A673 (cell line): ENCODE data around the gene TMEM178B. TPM values are rescaled to one million over a fixed set of nuclear protein-coding genes. Genes with fewer than 3 reads are reported as not detected.

Experiments used
- BruUV-seq: library from RNA; stranded (reverse); fragments of 400-500 nt; replicated peaks from 2 replicates; lab custom pipeline; 2021; lab: Mats Ljungman, UMichigan
- CTCF ChIA-PET: fragments of 300-600 bp; sonication (Branson Sonifier 250); formaldehyde crosslinking; loops from one replicate; lab custom pipeline; 2022; ENCODE audit warnings: antibody characterized with exemption; lab: Charles Lee
- POLR2A ChIA-PET: fragments of 300-600 bp; sonication (Branson Sonifier 250); formaldehyde crosslinking; loops from one replicate; lab custom pipeline; 2022; ENCODE audit warnings: antibody characterized with exemption; ENCODE audit not compliant: low non-redundant PET; lab: Charles Lee
- DNase-seq: peaks from one replicate; pipeline ENCODE4 v3.0.0-alpha.2; 2015; ENCODE audit warnings: low spot score
- H3K27ac ChIP-seq: fragments of 200-600 bp; sonication (generic); 2 replicates; pipeline ENCODE4 v1.5.1; 2016; ENCODE audit warnings: mixed run types, low read depth, mild to moderate bottlenecking, mixed read lengths, antibody characterized with exemption, low read length; ENCODE audit not compliant: poor library complexity, severe bottlenecking
- H3K27me3 ChIP-seq: fragments of 200-600 bp; sonication (generic); replicated peaks from 2 replicates; pipeline ENCODE4 v1.6.1; 2017; ENCODE audit warnings: mixed run types, low read depth, mild to moderate bottlenecking, mixed read lengths, antibody characterized with exemption, low read length; ENCODE audit not compliant: insufficient read depth, poor library complexity
- H3K36me3 ChIP-seq: fragments of 200-600 bp; sonication (generic); 2 replicates; pipeline ENCODE4 v1.6.1; 2016; ENCODE audit warnings: mixed run types, mild to moderate bottlenecking, mixed read lengths, antibody characterized with exemption, low read length; ENCODE audit not compliant: insufficient read depth, poor library complexity, severe bottlenecking
- H3K4me1 ChIP-seq: fragments of 200-600 bp; sonication (generic); 2 replicates; pipeline ENCODE4 v1.6.1; 2017; ENCODE audit warnings: mixed run types, mild to moderate bottlenecking, mixed read lengths, antibody characterized with exemption, low read length; ENCODE audit not compliant: insufficient read depth, poor library complexity, severe bottlenecking
- H3K4me3 ChIP-seq: fragments of 200-600 bp; sonication (generic); 2 replicates; pipeline ENCODE4 v1.5.1; 2016; ENCODE audit warnings: low read depth, mixed run types, mild to moderate bottlenecking, mixed read lengths, low read length; ENCODE audit not compliant: poor library complexity, severe bottlenecking
- H3K9me3 ChIP-seq: fragments of 200-600 bp; sonication (generic); 2 replicates; pipeline ENCODE4 v1.6.1; 2016; ENCODE audit warnings: mixed run types, low read depth, mild to moderate bottlenecking, mixed read lengths, antibody characterized with exemption, low read length; ENCODE audit not compliant: poor library complexity, severe bottlenecking
- EZH2 ChIP-seq: fragments of 200-600 bp; sonication (generic); IDR thresholded peaks from 2 replicates; pipeline ENCODE4 v1.6.1; 2017; ENCODE audit warnings: borderline replicate concordance, low read depth, mild to moderate bottlenecking, mixed read lengths, antibody characterized with exemption, low read length; ENCODE audit not compliant: poor library complexity, severe bottlenecking
- intact Hi-C: fragments of 100-400 bp; cut with micrococcal nuclease; formaldehyde crosslinking; loops from one replicate; pipeline ENCODE4 v1.10.0; 2022; ENCODE audit not compliant: unreplicated experiment
- total RNA-seq: library from RNA; stranded (reverse); gene quantifications from 2 replicates; pipeline ENCODE4 v1.2.3, GENCODE V29; 2021
- TF ChIP-seq, protein P1 (sequence below): fragments of 300-800, 200-600 bp; sonication (generic); conservative IDR thresholded peaks from 2 replicates; pipeline ENCODE4 v1.5.1; 2017; ENCODE audit warnings: low read depth, mild to moderate bottlenecking, antibody characterized with exemption, low read length, moderate library complexity, mixed read lengths

TMEM178B gene
- total RNA-seq, 1 experiment from 2014 or later = 2.8 TPM

DNA sequence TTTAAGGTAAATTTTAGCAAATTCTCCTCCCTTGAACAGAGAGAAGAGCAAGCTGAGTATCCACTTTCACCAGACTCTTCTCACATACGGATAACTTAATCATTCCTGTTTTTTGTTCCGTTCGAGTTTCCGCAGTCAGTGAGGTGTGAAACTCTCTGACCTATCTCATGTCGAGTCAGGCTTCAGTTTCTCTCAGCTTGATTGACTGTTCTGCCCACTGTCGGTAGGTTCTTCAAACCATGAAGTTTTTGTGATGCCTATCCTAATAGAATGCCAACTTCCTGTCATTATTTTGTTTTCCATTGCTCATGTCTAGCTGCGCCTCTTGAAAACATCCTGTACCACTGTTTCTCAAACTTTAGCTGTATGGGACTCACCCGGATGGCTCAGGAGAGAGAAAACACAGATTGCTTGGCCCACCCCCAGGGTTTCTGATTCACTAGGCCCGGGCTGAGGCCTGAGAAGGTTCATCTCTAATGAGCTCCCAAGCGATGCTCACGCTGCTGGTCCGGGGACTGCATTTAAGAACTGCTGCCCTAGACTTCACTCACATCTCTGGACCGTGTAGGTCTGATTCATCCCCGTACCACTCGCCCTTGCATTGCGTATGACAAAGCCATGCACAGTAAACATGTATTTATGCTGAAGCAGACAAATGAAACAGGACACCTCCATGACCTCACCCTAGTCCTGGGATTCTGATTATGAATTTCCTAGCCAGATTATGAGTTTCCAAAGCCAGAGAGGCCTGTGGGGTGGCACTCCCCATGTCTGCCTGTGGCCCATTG, 269.0 kb downstream of the TMEM178B start:
- no peak for DNase-seq
- BruUV-seq = no TSS peak
- intact Hi-C loops = no loop called here
- H3K4me1 ChIP-seq = no peaks in the 10 kb centered on the region
- H3K9me3 ChIP-seq = no peaks in the 10 kb centered on the region
- TF ChIP-seq, protein P1, sequence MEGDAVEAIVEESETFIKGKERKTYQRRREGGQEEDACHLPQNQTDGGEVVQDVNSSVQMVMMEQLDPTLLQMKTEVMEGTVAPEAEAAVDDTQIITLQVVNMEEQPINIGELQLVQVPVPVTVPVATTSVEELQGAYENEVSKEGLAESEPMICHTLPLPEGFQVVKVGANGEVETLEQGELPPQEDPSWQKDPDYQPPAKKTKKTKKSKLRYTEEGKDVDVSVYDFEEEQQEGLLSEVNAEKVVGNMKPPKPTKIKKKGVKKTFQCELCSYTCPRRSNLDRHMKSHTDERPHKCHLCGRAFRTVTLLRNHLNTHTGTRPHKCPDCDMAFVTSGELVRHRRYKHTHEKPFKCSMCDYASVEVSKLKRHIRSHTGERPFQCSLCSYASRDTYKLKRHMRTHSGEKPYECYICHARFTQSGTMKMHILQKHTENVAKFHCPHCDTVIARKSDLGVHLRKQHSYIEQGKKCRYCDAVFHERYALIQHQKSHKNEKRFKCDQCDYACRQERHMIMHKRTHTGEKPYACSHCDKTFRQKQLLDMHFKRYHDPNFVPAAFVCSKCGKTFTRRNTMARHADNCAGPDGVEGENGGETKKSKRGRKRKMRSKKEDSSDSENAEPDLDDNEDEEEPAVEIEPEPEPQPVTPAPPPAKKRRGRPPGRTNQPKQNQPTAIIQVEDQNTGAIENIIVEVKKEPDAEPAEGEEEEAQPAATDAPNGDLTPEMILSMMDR = no peak
- no peak for TF ChIP-seq EZH2
- no peaks in the 10 kb centered on the region for H3K36me3 ChIP-seq
- CTCF ChIA-PET = no interaction called here
- no peak overlapping the region for H3K27ac ChIP-seq
- H3K27me3 ChIP-seq = no peaks in the 10 kb centered on the region
- POLR2A ChIA-PET = no interaction called here
- no peak overlapping the region for H3K4me3 ChIP-seq

DNA sequence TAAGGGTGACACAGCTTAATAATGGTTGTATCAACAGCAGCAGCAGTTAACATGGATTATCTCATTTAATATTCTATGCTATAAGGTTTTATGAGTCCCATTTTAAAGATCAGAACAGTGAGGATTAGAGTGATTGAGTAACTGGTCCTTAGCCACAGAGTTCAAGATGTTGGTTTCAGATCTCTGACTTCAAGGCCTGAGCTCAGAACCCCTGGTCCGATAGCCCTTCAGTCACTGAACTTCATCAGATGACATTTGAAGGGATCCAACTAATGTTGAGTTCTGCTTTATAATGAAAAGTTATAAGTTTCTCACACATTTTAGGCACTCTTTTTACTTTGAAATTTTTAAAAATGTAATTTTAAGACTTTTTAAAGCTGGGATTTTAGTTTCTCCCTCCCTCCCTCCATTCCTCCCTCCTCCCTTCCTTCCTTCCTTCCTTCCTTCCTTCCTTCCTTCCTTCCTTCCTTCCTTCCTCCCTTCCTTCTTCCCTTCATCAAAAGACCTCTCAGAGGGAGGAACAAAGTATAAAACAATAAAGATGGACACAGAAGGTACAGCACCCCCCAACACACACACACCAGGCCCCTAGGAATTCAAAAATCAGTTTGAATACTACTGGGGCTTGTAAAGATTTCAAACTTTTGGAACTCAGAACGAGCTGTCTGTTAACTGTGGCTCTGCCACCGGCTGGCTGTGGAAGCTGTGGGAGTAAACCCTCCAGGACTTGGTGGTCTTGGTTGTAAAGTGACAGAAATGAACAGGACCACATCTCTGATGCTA, 270.5 kb downstream of the TMEM178B start:
- no peak overlapping the region for H3K4me3 ChIP-seq
- TF ChIP-seq, protein P1 = no peak
- no peak for TF ChIP-seq EZH2
- no peaks in the 10 kb centered on the region for H3K4me1 ChIP-seq
- H3K9me3 ChIP-seq = no peaks in the 10 kb centered on the region
- H3K27me3 ChIP-seq = no peaks in the 10 kb centered on the region
- BruUV-seq = no TSS peak
- intact Hi-C loops = no loop called here
- peak overlapping the region; percentile 43 for H3K27ac ChIP-seq
- peak; percentile 52 for DNase-seq
- H3K36me3 ChIP-seq = no peaks in the 10 kb centered on the region
- POLR2A ChIA-PET = no interaction called here
- CTCF ChIA-PET = no interaction called here

DNA sequence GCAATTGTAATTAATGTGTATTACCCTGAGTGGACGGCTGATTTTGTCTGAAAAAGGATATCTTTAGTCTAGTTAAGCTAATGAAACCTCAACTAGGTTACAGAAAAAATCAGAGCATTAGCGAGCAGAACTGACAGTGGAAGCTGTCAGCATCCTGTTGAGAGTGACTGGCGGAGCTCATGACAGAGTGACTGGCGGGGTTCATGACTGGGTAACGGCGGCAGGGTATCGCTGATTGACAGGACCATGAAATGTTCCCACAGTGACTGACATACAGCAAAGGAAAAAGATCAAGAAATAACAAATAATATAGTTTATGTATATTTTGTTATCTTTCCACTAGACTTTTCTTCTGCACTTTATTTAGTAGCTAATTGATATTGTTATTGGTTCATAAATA, 274.9 kb downstream of the TMEM178B start:
- TF ChIP-seq, protein P1 = no peak
- TF ChIP-seq EZH2 = no peak
- POLR2A ChIA-PET = no interaction called here

More for the DNA sequence above, 274.9 kb downstream of the TMEM178B start:
- no TSS peak for BruUV-seq
- intact Hi-C loops = no loop called here
- H3K4me1 ChIP-seq = no peaks in the 10 kb centered on the region
- CTCF ChIA-PET = no interaction called here
- no peak overlapping the region for H3K27ac ChIP-seq
- no peaks in the 10 kb centered on the region for H3K36me3 ChIP-seq
- H3K27me3 ChIP-seq = no peaks in the 10 kb centered on the region
- no peak overlapping the region for H3K4me3 ChIP-seq
- H3K9me3 ChIP-seq = no peaks in the 10 kb centered on the region
- no peak for DNase-seq
